ENCODE results near the gene PINK1. TPM values are rescaled to one million over a fixed set of nuclear protein-coding genes. Genes with fewer than 3 reads are reported as not detected.
"Not testable (repeated sequence)": the region's sequence is repeated elsewhere in the genome, so short reads cannot be mapped to it uniquely, and the experiment has no call there.

PINK1 gene
- total and polyA plus RNA-seq, 7 experiments from 2014 or later: 4.3 to 30.8 (median 17.0) TPM

DNA sequence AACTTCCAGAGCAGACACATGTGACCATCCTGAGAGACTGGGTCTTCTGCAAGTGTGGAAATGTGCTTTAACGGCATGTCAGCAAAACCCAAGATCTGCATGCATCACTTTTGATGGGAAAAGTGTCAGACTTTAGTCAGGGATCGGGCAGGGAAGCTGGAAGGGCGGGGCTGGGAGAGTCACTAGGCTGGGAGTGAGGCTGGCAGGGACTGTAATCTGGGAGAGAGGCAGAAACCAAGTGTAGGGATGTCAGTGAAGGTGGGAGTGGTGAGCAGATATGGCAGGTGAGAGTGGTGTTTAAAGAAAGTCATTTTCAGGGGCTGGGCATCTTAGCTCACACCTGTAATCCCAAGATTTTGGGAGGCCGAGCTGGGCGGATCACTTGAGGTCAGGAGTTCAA, 33.1 kb upstream of the PINK1 start:
- POLR2A ChIA-PET: no interaction called here
- no peaks in the 10 kb centered on the region for H3K27me3 ChIP-seq (ENCODE audit: control insufficient read depth in 2 of 2, insufficient read depth in 2 of 2, low read length in 2 of 2)
- H3K27ac ChIP-seq (ENCODE audit: low read depth, low read length): no peak overlapping the region
- Mint-ChIP-seq H3K36me3 (no peaks in the 10 kb centered on the region), H3K9me3 (peaks cover 0 to 3% (median 0%) of the 10 kb centered on the region in 11 donors), H3K27ac (no peak overlapping the region), H3K27me3 (peaks cover 0 to 12% (median 7%) of the 10 kb centered on the region in 5 donors), H3K4me3 (no peak overlapping the region), H3K4me1 (peaks cover 0 to 2% (median 0%) of the 10 kb centered on the region in 7 donors)
- H3K4me3 ChIP-seq (ENCODE audit: low read length): no peak overlapping the region
- ATAC-seq (no peak), DNase-seq (no peak)
- H3K9me3 ChIP-seq (ENCODE audit: control insufficient read depth in 2 of 3, low read length in 3 of 3): no peaks in the 10 kb centered on the region
- no peaks in the 10 kb centered on the region for H3K36me3 ChIP-seq (ENCODE audit: control insufficient read depth in 2 of 3, insufficient read depth in 3 of 3, low read length in 3 of 3)
- CTCF ChIA-PET: no interaction called here
- intact Hi-C loops (cut with micrococcal nuclease): no loop called here
- no peaks in the 10 kb centered on the region for H3K4me1 ChIP-seq (ENCODE audit: control insufficient read depth in 2 of 2, insufficient read depth in 2 of 2, low read length in 2 of 2)

- CTCF ChIA-PET: no interaction called here
- Mint-ChIP-seq H3K4me1 (peaks cover 0 to 2% (median 0%) of the 10 kb centered on the region in 7 donors), H3K9me3 (peaks cover 0 to 3% (median 0%) of the 10 kb centered on the region in 11 donors), H3K4me3 (no peak overlapping the region), H3K36me3 (no peaks in the 10 kb centered on the region), H3K27ac (no peak overlapping the region), H3K27me3 (peaks cover 0 to 10% (median 5%) of the 10 kb centered on the region in 5 donors)
- no peaks in the 10 kb centered on the region for H3K4me1 ChIP-seq (ENCODE audit: control insufficient read depth in 2 of 2, insufficient read depth in 2 of 2, low read length in 2 of 2)
- no peaks in the 10 kb centered on the region for H3K36me3 ChIP-seq (ENCODE audit: control insufficient read depth in 2 of 3, insufficient read depth in 3 of 3, low read length in 3 of 3)
- POLR2A ChIA-PET: no interaction called here
- no peaks in the 10 kb centered on the region for H3K27me3 ChIP-seq (ENCODE audit: control insufficient read depth in 2 of 2, insufficient read depth in 2 of 2, low read length in 2 of 2)
- DNase-seq: no peak
- no peak overlapping the region for H3K27ac ChIP-seq (ENCODE audit: low read depth, low read length)
- H3K9me3 ChIP-seq (ENCODE audit: control insufficient read depth in 2 of 3, low read length in 3 of 3): no peaks in the 10 kb centered on the region
- H3K4me3 ChIP-seq (ENCODE audit: low read length): no peak overlapping the region
- intact Hi-C loops (cut with micrococcal nuclease): no loop called here
- ATAC-seq: no peak
These were observed 32.0 kb upstream of the PINK1 start for GRCh38 chr1:20601129-20601825.

GRCh38 chr1:20602851-20603450, 30.3 kb upstream of the PINK1 start:
- no peak overlapping the region for H3K4me3 Mint-ChIP-seq
- H3K27me3 Mint-ChIP-seq: peaks cover 0 to 16% (median 10%) of the 10 kb centered on the region in 5 donors
- Histone ChIP-seq H3K36me3 (ENCODE audit: control insufficient read depth in 2 of 3, insufficient read depth in 3 of 3, low read length in 3 of 3) (no peaks in the 10 kb centered on the region), H3K4me3 (ENCODE audit: low read length) (no peak overlapping the region), H3K27ac (ENCODE audit: low read depth, low read length) (no peak overlapping the region), H3K9me3 (ENCODE audit: control insufficient read depth in 2 of 3, low read length in 3 of 3) (no peaks in the 10 kb centered on the region), H3K4me1 (ENCODE audit: control insufficient read depth in 2 of 2, insufficient read depth in 2 of 2, low read length in 2 of 2) (no peaks in the 10 kb centered on the region), H3K27me3 (ENCODE audit: control insufficient read depth in 2 of 2, insufficient read depth in 2 of 2, low read length in 2 of 2) (no peaks in the 10 kb centered on the region)
- intact Hi-C loops (cut with micrococcal nuclease): no loop called here
- peaks cover 0 to 3% (median 0%) of the 10 kb centered on the region in 11 donors for H3K9me3 Mint-ChIP-seq
- H3K27ac Mint-ChIP-seq: no peak overlapping the region
- H3K4me1 Mint-ChIP-seq: peaks cover 0 to 2% (median 0%) of the 10 kb centered on the region in 7 donors
- ChIA-PET POLR2A (no interaction called here), CTCF (no interaction called here)
- H3K36me3 Mint-ChIP-seq: no peaks in the 10 kb centered on the region
- DNase-seq (no peak), ATAC-seq (no peak)

GRCh38 chr1:20603504-20604464, 29.5 kb upstream of the PINK1 start:
- POLR2A ChIA-PET: interaction anchor here (0.9 kb wide), 1 partner anchor 30 kb away, joined by 3 read pairs; no protein-coding TSS in a partner anchor
- no peaks in the 10 kb centered on the region for H3K9me3 ChIP-seq (ENCODE audit: control insufficient read depth in 2 of 3, low read length in 3 of 3)
- no peak overlapping the region for H3K27ac Mint-ChIP-seq
- intact Hi-C loops (cut with micrococcal nuclease): no loop called here
- peak; percentile 66 for ATAC-seq
- H3K4me1 ChIP-seq (ENCODE audit: control insufficient read depth in 2 of 2, insufficient read depth in 2 of 2, low read length in 2 of 2): no peaks in the 10 kb centered on the region
- no peak overlapping the region for H3K27ac ChIP-seq (ENCODE audit: low read depth, low read length)
- H3K4me3 Mint-ChIP-seq: no peak overlapping the region
- H3K4me3 ChIP-seq (ENCODE audit: low read length): no peak overlapping the region
- peaks cover 0 to 16% (median 7%) of the 10 kb centered on the region in 5 donors for H3K27me3 Mint-ChIP-seq
- DNase-seq: no peak
- CTCF ChIA-PET: no interaction called here
- H3K27me3 ChIP-seq (ENCODE audit: control insufficient read depth in 2 of 2, insufficient read depth in 2 of 2, low read length in 2 of 2): no peaks in the 10 kb centered on the region
- no peaks in the 10 kb centered on the region for H3K36me3 Mint-ChIP-seq
- H3K36me3 ChIP-seq (ENCODE audit: control insufficient read depth in 2 of 3, insufficient read depth in 3 of 3, low read length in 3 of 3): no peaks in the 10 kb centered on the region
- peaks cover 0 to 2% (median 0%) of the 10 kb centered on the region in 7 donors for H3K4me1 Mint-ChIP-seq
- H3K9me3 Mint-ChIP-seq: peaks cover 0 to 3% (median 0%) of the 10 kb centered on the region in 11 donors

DNA sequence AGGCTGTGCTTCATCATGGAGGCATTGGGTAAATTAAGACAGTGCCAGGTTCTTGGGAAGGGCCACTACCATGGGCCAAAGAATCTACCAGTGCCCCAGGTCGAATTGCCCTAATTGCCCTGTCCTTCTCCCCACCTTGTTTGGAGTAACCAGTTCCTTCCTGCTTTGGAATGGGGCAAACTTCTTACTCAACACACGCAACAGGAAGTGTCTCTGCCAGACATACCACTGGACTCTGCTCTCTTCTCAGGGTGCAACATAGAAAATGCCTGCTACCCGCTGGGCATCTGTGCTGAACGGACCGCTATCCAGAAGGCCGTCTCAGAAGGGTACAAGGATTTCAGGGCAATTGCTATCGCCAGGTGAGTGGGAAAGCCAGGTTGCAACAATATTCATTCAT, 28.6 kb upstream of the PINK1 start:
- no peaks in the 10 kb centered on the region for H3K36me3 Mint-ChIP-seq
- DNase-seq (no peak), ATAC-seq (peak; percentile 60)
- Histone ChIP-seq H3K9me3 (ENCODE audit: control insufficient read depth in 2 of 3, low read length in 3 of 3) (no peaks in the 10 kb centered on the region), H3K4me1 (ENCODE audit: control insufficient read depth in 2 of 2, insufficient read depth in 2 of 2, low read length in 2 of 2) (no peaks in the 10 kb centered on the region), H3K27me3 (ENCODE audit: control insufficient read depth in 2 of 2, insufficient read depth in 2 of 2, low read length in 2 of 2) (no peaks in the 10 kb centered on the region), H3K4me3 (ENCODE audit: low read length) (no peak overlapping the region), H3K36me3 (ENCODE audit: control insufficient read depth in 2 of 3, insufficient read depth in 3 of 3, low read length in 3 of 3) (no peaks in the 10 kb centered on the region), H3K27ac (ENCODE audit: low read depth, low read length) (no peak overlapping the region)
- peaks cover 0 to 3% (median 0%) of the 10 kb centered on the region in 11 donors for H3K9me3 Mint-ChIP-seq
- no peak overlapping the region for H3K27ac Mint-ChIP-seq
- no peaks in the 10 kb centered on the region for H3K4me1 Mint-ChIP-seq
- peaks cover 0 to 15% (median 4%) of the 10 kb centered on the region in 5 donors for H3K27me3 Mint-ChIP-seq
- POLR2A ChIA-PET: no interaction called here
- intact Hi-C loops (cut with micrococcal nuclease): no loop called here
- CTCF ChIA-PET: no interaction called here
- no peak overlapping the region for H3K4me3 Mint-ChIP-seq

DNA sequence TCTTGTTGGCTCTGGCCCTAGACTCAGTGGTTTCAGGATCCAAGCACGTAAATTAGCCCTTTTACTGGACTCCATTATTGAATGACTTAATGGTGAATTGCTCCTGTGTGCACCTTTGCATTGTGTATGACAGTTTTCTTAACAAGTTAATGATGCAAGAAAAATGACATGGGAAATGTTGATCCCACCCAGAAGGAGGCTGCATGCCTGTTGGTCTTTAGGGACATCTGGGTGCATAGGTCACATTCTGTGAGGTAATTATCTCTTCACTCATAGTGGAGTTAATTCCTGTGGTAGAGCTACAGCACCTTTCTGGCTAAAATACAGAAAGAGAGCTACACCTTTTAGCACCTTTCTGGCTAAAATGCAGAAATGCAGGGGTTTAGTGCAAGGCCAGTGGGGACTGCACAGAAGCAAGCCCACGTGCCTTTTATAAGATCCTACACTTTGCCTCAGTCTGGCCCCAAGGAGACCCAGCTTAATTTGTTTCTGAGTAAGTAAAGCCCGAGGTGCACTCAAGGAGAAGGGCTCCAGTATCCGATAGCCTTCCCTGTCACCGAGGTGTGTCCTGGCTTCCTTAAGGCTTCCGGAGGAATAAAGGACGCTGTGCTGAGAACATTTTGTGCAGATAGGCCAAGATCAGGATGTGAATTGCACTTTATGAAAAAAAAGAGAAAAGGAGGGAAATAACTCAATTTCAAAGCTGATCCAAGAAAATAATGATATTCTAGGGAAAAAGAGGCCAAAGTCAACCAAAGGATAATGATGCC, 26.3 kb upstream of the PINK1 start:
- H3K27ac Mint-ChIP-seq; H3K27ac ChIP-seq (ENCODE audit: low read depth, low read length); ATAC-seq; H3K9me3 Mint-ChIP-seq; H3K36me3 Mint-ChIP-seq; H3K27me3 ChIP-seq (ENCODE audit: control insufficient read depth in 2 of 2, insufficient read depth in 2 of 2, low read length in 2 of 2); H3K9me3 ChIP-seq (ENCODE audit: control insufficient read depth in 2 of 3, low read length in 3 of 3); H3K4me1 ChIP-seq (ENCODE audit: control insufficient read depth in 2 of 2, insufficient read depth in 2 of 2, low read length in 2 of 2); CTCF ChIA-PET; POLR2A ChIA-PET; intact Hi-C loops (cut with micrococcal nuclease); DNase-seq; H3K4me1 Mint-ChIP-seq; H3K4me3 ChIP-seq (ENCODE audit: low read length); H3K4me3 Mint-ChIP-seq; H3K36me3 ChIP-seq (ENCODE audit: control insufficient read depth in 2 of 3, insufficient read depth in 3 of 3, low read length in 3 of 3): not testable (repeated sequence)
- H3K27me3 Mint-ChIP-seq: peaks cover 0 to 11% (median 4%) of the 10 kb centered on the region in 5 donors
